ENCODE measurements around the gene MTOR. TPM values are rescaled to one million over a fixed set of nuclear protein-coding genes. Genes with fewer than 3 reads are reported as not detected.

MTOR gene
- total RNA-seq, 6 experiments from 2014 or later = 36.6 to 41.2 (median 38.2) TPM

DNA sequence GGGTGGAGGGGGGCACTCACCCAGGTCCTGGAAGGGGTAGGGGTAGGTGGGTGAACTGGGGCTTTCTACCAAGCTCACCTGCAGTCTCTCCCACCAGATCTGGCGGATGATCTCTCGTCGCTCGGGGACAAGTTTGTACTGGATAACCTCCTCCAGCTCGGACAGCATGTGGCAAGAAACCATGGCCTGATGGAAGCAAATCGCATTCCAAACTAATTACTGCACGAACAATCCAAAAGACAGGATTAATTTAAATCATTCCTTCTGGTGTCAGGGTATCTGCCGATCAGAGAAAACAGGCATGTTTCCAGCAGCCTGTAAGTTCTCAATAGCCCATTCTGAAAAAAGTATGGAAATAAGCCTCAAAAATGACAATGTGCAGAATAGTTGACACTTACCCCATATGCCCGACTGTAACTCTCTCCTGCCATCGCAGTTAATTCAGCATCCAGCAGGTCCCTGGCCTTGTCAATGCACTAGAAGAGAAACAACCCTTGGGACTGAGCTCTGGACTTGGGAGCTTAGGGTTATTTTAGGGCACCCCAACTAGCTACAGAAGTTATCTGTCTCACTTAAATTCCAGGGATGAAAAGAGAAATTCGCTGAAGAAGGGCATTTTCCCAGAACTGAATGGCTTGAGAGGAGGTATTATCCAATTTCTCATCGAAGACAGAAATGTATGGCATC, 117.6 kb downstream of the MTOR start:
- no peak for DNase-seq
- TF ChIP-seq, protein P1, sequence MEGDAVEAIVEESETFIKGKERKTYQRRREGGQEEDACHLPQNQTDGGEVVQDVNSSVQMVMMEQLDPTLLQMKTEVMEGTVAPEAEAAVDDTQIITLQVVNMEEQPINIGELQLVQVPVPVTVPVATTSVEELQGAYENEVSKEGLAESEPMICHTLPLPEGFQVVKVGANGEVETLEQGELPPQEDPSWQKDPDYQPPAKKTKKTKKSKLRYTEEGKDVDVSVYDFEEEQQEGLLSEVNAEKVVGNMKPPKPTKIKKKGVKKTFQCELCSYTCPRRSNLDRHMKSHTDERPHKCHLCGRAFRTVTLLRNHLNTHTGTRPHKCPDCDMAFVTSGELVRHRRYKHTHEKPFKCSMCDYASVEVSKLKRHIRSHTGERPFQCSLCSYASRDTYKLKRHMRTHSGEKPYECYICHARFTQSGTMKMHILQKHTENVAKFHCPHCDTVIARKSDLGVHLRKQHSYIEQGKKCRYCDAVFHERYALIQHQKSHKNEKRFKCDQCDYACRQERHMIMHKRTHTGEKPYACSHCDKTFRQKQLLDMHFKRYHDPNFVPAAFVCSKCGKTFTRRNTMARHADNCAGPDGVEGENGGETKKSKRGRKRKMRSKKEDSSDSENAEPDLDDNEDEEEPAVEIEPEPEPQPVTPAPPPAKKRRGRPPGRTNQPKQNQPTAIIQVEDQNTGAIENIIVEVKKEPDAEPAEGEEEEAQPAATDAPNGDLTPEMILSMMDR (IDR thresholded peaks at IDR 0.05) = no peak
- no peak overlapping the region for H3K4me3 Mint-ChIP-seq
- peaks cover 8% of the 10 kb centered on the region for H3K36me3 Mint-ChIP-seq (ENCODE audit: low read depth)
- peaks cover 21% of the 10 kb centered on the region for H3K4me1 Mint-ChIP-seq (ENCODE audit: low read depth)
- H3K9me3 Mint-ChIP-seq = no peaks in the 10 kb centered on the region
- no peaks in the 10 kb centered on the region; the same call in 1 of the 2 replicates for H3K27me3 Mint-ChIP-seq (ENCODE audit: insufficient read depth)
- H3K27ac Mint-ChIP-seq = no peak overlapping the region

DNA sequence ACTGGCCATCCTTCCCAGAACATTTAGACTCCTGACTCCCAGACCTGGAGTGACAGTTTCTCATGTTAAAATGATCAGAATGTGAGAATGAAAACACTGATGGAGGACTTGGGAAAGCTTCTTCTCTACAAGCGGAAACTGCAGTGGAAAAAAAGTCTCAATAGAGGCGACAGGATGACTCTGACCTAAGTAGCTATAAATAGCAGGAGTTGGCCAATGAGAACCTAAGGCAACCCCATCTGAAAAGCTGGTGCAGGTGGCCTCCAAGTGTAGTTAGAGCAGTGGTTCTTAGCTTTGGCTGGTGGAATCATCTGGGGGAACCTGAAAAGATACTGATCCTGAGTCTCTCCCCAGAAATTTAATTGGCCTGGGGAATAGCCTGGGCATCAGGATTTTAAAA, 118.4 kb downstream of the MTOR start:
- H3K4me1 Mint-ChIP-seq (ENCODE audit: low read depth) = peaks cover 26% of the 10 kb centered on the region
- no peak overlapping the region for H3K4me3 Mint-ChIP-seq
- no peaks in the 10 kb centered on the region; the same call in 1 of the 2 replicates for H3K27me3 Mint-ChIP-seq (ENCODE audit: insufficient read depth)
- no peak for DNase-seq
- peaks cover 12% of the 10 kb centered on the region for H3K36me3 Mint-ChIP-seq (ENCODE audit: low read depth)
- TF ChIP-seq, protein P1 (IDR thresholded peaks at IDR 0.05) = no peak
- no peaks in the 10 kb centered on the region for H3K9me3 Mint-ChIP-seq
- H3K27ac Mint-ChIP-seq = no peak overlapping the region

DNA sequence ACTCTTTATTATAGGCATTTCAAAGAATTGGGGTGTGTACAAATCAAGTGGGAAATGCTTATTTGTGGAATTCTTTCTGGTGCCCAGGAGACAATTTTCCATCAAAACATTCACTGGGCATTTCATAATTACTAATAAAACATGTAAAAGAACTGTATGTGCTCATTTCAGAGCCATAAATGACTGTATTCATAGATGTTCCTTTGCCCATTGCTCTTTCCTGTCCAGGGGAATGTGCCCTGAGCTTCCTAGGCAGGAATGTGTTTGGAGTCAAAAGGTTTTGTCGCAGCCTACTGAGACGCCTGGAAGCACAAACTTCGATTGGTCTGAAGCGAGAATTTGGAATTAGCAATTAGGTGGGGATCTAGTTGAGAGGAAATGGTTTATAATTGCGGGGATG, 119.0 kb downstream of the MTOR start:
- no peaks in the 10 kb centered on the region for H3K9me3 Mint-ChIP-seq
- H3K36me3 Mint-ChIP-seq (ENCODE audit: low read depth) = peaks cover 17% of the 10 kb centered on the region
- no peak overlapping the region for H3K4me3 Mint-ChIP-seq
- H3K27ac Mint-ChIP-seq = no peak overlapping the region
- peaks cover 31% of the 10 kb centered on the region for H3K4me1 Mint-ChIP-seq (ENCODE audit: low read depth)
- DNase-seq = no peak
- TF ChIP-seq, protein P1 (IDR thresholded peaks at IDR 0.05) = no peak
- no peaks in the 10 kb centered on the region; the same call in 1 of the 2 replicates for H3K27me3 Mint-ChIP-seq (ENCODE audit: insufficient read depth)

DNA sequence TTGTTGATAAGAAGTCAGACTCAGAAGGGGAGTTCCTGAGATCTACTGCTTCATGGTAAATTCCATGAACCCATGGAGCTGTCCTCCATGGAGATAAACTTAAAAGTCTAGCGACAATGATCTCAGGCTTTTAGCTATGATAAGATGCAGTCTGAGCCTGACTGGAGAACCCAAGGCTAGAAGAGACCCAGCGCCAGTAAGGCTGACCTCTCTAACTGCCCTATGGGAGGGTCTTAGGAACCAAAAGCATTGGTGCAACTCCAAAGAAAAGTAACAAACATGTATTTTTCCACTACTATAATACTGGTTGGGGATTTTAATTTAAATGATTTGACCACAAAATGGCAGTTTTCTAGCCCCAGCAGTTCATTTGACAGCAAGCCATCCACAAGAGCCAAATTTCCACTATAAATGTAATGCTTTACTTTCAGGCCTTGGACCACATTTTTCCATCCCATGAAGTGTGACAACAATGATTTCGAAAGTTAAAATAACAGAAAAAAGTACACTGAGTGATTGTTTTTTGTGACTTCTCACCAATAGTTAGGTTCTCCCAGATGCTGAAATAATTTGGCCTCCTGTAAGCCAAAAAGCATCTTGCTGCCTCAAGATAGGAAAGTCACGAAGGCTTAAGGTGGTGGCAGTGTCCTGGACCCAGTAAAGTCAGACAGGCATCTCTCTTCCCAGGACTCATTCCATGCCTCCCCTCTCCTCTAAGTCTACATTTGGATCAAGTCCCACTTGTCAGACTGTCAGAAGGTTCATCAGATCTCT, 119.5 kb downstream of the MTOR start:
- peaks cover 18% of the 10 kb centered on the region for H3K36me3 Mint-ChIP-seq (ENCODE audit: low read depth)

DNA sequence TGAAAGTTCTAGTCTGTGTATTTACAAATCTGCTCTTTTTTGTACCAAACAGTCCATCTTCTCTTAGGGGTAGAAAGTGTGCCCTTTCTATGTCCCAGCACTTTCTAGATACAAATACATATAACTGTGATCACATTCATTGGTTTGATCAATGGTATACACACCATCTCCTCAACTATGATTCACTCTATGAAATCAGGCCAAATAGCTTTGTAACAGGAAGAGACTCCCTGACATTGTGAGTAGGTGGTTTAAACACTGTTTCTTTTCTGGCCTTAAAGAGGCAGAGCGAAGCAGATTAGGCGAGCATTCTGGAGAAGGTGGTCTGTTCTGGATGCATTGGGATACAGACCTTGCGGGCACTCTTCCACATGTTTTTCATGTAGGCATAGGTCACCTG, 123.4 kb downstream of the MTOR start:
- Mint-ChIP-seq H3K27ac (peak overlapping the region; percentile 79), H3K4me3 (no peak overlapping the region), H3K4me1 (ENCODE audit: low read depth) (peaks cover 29% of the 10 kb centered on the region), H3K36me3 (ENCODE audit: low read depth) (peaks cover 18% of the 10 kb centered on the region), H3K9me3 (no peaks in the 10 kb centered on the region), H3K27me3 (ENCODE audit: insufficient read depth) (no peaks in the 10 kb centered on the region; the same call in none of the 2 replicates)
- peak; percentile 25 for DNase-seq
- TF ChIP-seq, protein P1 (IDR thresholded peaks at IDR 0.05) = no peak

More for the DNA sequence above, 119.5 kb downstream of the MTOR start:
- Mint-ChIP-seq H3K9me3 (no peaks in the 10 kb centered on the region), H3K4me3 (no peak overlapping the region), H3K4me1 (ENCODE audit: low read depth) (peaks cover 29% of the 10 kb centered on the region), H3K27me3 (ENCODE audit: insufficient read depth) (no peaks in the 10 kb centered on the region; the same call in 1 of the 2 replicates), H3K27ac (no peak overlapping the region)
- DNase-seq = no peak
- TF ChIP-seq, protein P1 (IDR thresholded peaks at IDR 0.05) = no peak

Data from HFFc6 (cell line).